Measurements from ENCODE around the gene STK39.

Gene STK39

GRCh38 chr2:167987026-167987425 is 260.4 kb downstream of the STK39 start:
- no peak overlapping the region for H3K27ac ChIP-seq
- H3K4me3 ChIP-seq = no peak overlapping the region
- peaks cover 0 to 10% (median 4%) of the 10 kb centered on the region in 4 donors for H3K4me1 ChIP-seq
- H3K36me3 ChIP-seq = no peaks in the 10 kb centered on the region
- intact Hi-C loops (cut with DNase I; ENCODE audit: low total_unique reads) = no loop called here
- H3K27me3 ChIP-seq = no peaks in the 10 kb centered on the region
- TF ChIP-seq, protein P1, sequence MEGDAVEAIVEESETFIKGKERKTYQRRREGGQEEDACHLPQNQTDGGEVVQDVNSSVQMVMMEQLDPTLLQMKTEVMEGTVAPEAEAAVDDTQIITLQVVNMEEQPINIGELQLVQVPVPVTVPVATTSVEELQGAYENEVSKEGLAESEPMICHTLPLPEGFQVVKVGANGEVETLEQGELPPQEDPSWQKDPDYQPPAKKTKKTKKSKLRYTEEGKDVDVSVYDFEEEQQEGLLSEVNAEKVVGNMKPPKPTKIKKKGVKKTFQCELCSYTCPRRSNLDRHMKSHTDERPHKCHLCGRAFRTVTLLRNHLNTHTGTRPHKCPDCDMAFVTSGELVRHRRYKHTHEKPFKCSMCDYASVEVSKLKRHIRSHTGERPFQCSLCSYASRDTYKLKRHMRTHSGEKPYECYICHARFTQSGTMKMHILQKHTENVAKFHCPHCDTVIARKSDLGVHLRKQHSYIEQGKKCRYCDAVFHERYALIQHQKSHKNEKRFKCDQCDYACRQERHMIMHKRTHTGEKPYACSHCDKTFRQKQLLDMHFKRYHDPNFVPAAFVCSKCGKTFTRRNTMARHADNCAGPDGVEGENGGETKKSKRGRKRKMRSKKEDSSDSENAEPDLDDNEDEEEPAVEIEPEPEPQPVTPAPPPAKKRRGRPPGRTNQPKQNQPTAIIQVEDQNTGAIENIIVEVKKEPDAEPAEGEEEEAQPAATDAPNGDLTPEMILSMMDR (IDR thresholded peaks at IDR 0.05) = no peak
- no peak for DNase-seq
- H3K9me3 ChIP-seq = no peaks in the 10 kb centered on the region

DNA sequence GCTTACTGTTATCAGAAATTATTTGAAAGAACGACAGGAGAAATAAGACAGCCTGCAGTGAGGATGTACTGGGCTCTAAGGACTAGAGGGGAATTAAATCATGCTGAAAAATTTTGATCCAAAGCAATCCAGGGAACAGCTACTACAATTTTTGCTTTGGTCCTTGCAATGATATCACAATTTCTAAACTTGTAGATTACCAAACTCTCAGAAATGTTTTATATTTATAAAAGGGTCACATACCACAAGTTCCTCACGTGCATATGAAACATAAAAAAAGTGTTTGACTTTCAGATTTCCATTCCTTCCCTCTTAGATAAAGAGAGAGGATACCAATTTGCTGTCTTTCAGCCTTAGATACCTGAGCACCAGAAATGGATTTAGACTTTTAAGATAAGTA is 261.2 kb downstream of the STK39 start:
- Histone ChIP-seq H3K27me3 (no peaks in the 10 kb centered on the region), H3K9me3 (no peaks in the 10 kb centered on the region)
- intact Hi-C loops (cut with DNase I; ENCODE audit: low total_unique reads) = no loop called here

DNA sequence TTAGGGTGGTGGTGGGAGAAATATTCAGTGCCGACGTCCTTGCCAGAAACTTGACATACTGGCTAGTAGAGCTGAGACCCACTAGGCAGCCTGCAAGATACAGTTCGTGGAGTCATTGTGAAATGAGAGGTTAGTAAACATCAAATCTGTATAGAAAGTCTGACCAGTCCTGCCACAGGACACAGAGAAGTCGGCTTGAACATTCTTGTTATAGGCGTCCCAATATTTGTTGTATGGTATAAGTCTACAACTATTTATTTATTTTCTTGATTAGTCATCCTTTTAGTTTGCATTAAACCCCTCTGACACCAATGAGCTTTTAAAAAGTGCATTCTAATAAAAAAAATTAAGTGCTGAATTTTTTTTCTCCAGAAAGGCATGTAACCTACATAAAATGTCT is 265.4 kb downstream of the STK39 start:
- intact Hi-C loops (cut with DNase I; ENCODE audit: low total_unique reads) = no loop called here

More for the DNA sequence above, 261.2 kb downstream of the STK39 start:
- H3K4me3 ChIP-seq = no peak overlapping the region
- TF ChIP-seq, protein P1 (IDR thresholded peaks at IDR 0.05) = no peak
- H3K27ac ChIP-seq = no peak overlapping the region
- DNase-seq = no peak
- H3K36me3 ChIP-seq = no peaks in the 10 kb centered on the region
- peaks cover 0 to 10% (median 4%) of the 10 kb centered on the region in 4 donors for H3K4me1 ChIP-seq

DNA sequence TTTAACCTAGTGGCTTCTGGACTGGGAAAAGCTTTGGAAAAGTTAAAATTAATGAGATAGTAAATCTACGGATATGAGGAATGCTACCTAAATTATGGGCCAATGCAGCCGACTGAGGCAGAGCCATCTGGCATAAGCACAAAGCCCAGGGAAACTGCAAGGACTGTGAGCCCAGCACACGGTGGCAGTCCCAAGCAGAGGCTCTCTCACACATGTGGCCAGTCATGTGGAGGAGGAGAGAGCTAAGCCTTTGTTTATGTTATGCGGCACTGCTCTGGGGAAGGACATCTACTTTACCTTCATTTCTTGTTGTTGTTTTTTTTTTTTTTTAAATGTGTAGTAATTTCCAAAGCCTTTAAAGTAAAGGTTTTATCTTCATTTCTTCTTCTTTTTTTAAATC is 267.0 kb downstream of the STK39 start:
- no peaks in the 10 kb centered on the region for H3K36me3 ChIP-seq
- DNase-seq = no peak
- H3K9me3 ChIP-seq = no peaks in the 10 kb centered on the region
- H3K27me3 ChIP-seq = no peaks in the 10 kb centered on the region
- intact Hi-C loops (cut with DNase I; ENCODE audit: low total_unique reads) = no loop called here
- TF ChIP-seq, protein P1 (IDR thresholded peaks at IDR 0.05) = no peak
- no peak overlapping the region for H3K27ac ChIP-seq
- H3K4me1 ChIP-seq = no peaks in the 10 kb centered on the region
- H3K4me3 ChIP-seq = no peak overlapping the region

More for the DNA sequence above, 265.4 kb downstream of the STK39 start:
- H3K27me3 ChIP-seq = no peaks in the 10 kb centered on the region
- H3K4me3 ChIP-seq = no peak overlapping the region
- TF ChIP-seq, protein P1 (IDR thresholded peaks at IDR 0.05) = no peak
- H3K27ac ChIP-seq = no peak overlapping the region
- no peaks in the 10 kb centered on the region for H3K9me3 ChIP-seq
- peaks cover 0 to 10% (median 4%) of the 10 kb centered on the region in 4 donors for H3K4me1 ChIP-seq
- no peaks in the 10 kb centered on the region for H3K36me3 ChIP-seq
- DNase-seq = no peak

GRCh38 chr2:167972746-167973145 is 274.6 kb downstream of the STK39 start:
- H3K27ac ChIP-seq = no peak overlapping the region
- TF ChIP-seq, protein P1 (IDR thresholded peaks at IDR 0.05) = no peak
- no peaks in the 10 kb centered on the region for H3K9me3 ChIP-seq
- intact Hi-C loops (cut with DNase I; ENCODE audit: low total_unique reads) = no loop called here
- H3K4me3 ChIP-seq = no peak overlapping the region
- no peaks in the 10 kb centered on the region for H3K27me3 ChIP-seq
- no peaks in the 10 kb centered on the region for H3K36me3 ChIP-seq
- no peaks in the 10 kb centered on the region for H3K4me1 ChIP-seq
- DNase-seq = no peak

DNA sequence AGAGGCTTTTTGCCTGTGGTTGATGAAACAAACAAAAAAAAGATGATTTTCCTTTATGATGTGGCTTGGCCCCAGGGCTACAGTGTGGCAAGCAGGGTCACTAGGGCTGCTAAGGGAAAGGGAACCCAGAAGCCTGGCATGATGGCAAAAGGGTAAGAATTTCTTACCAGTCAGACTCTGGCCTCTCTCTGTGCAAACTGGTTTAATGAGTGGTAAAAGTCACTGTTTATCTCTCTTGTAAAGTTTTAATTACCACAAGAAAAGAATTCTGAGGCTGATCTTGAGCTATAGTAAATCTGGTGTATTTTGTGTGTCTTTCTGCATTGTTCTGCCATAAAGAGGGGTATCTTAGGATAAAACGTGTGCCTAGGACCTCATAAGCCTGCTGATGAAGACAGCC is 275.4 kb downstream of the STK39 start:
- no peak for DNase-seq
- Histone ChIP-seq H3K27me3 (no peaks in the 10 kb centered on the region), H3K4me1 (no peaks in the 10 kb centered on the region), H3K27ac (no peak overlapping the region), H3K4me3 (no peak overlapping the region), H3K9me3 (no peaks in the 10 kb centered on the region), H3K36me3 (no peaks in the 10 kb centered on the region)
- intact Hi-C loops (cut with DNase I; ENCODE audit: low total_unique reads) = no loop called here
- TF ChIP-seq, protein P1 (IDR thresholded peaks at IDR 0.05) = no peak
